HCT116 (cell line): ENCODE data around the gene CTCF. TPM values are rescaled to one million over a fixed set of nuclear protein-coding genes. Genes with fewer than 3 reads are reported as not detected.

ENCODE experiments used
- ATAC-seq: fragments of 200-7000 bp; cut with Tn5 transposase; 2 replicates; pipeline ENCODE4 v1.9.1; 2020; ENCODE audit warnings: mild to moderate bottlenecking, moderate library complexity
- BruUV-seq: library from RNA; stranded (reverse); fragments of 400-500 nt; replicated peaks from 2 replicates; lab custom pipeline; 2021; lab: Mats Ljungman, UMichigan
- CTCF ChIA-PET: fragments of 300-600 bp; sonication (Branson Sonifier 250); formaldehyde crosslinking; loops from one replicate; lab custom pipeline; 2021; ENCODE audit warnings: antibody characterized with exemption; lab: Charles Lee
- POLR2A ChIA-PET: fragments of 300-600, 350-600 bp; sonication (Branson Sonifier 250); formaldehyde crosslinking; loops from one replicate; lab custom pipeline; 2021; ENCODE audit warnings: antibody characterized with exemption; lab: Charles Lee
- RAD21 ChIA-PET, 2 experiments: fragments of 300-600 bp; sonication (Branson Sonifier 250); formaldehyde crosslinking; loops; one replicate each; lab custom pipeline; 2023; ENCODE audit warnings: low total read pairs in 2 of 2; ENCODE audit not compliant: uncharacterized antibody in 2 of 2, unreplicated experiment in 2 of 2, low non-redundant PET in 1 of 2; lab: Charles Lee
- DNase-seq: peaks from one replicate; pipeline ENCODE4 v3.0.0-alpha.2; 2010; ENCODE audit warnings: low read depth, low spot score
- H2AFZ ChIP-seq: fragments of 200-600 bp; shearing (Covaris generic), sonication (generic); 2 replicates; pipeline ENCODE4 v1.6.1; 2017; ENCODE audit warnings: low read depth, mixed run types, mixed read lengths, antibody characterized with exemption, low read length; ENCODE audit not compliant: poor library complexity, severe bottlenecking
- H3K27ac ChIP-seq: 2 replicates; pipeline ENCODE4 v1.5.1; 2012; ENCODE audit warnings: low read depth, low read length
- H3K27me3 ChIP-seq: fragments of 200-600 bp; sonication (generic); 2 replicates; pipeline ENCODE4 v1.6.1; 2016; ENCODE audit warnings: mixed run types, low read length, mixed read lengths; ENCODE audit not compliant: insufficient read depth
- H3K36me3 ChIP-seq, 2 experiments: fragments of 200-500 bp in 1 of 2; fragments of 200-600 bp in 1 of 2; sonication (Bioruptor generic) in 1 of 2; sonication (generic) in 1 of 2; 2 replicates each; pipeline versions ENCODE4 v1.5.1 to v1.6.1; 2014 to 2016; ENCODE audit warnings: low read length in 2 of 2, inconsistent platforms in 1 of 2, mixed read lengths in 1 of 2, mixed run types in 1 of 2; ENCODE audit not compliant: insufficient read depth in 2 of 2, control insufficient read depth in 1 of 2
- H3K4me1 ChIP-seq, 2 experiments: fragments of 200-600 bp in 1 of 2; sonication (generic) in 1 of 2; 2 replicates each; pipeline versions ENCODE4 v1.5.1 to v1.6.1; 2012 to 2017; ENCODE audit warnings: low read length in 2 of 2, inconsistent platforms in 1 of 2, mild to moderate bottlenecking in 1 of 2, mixed read lengths in 1 of 2, mixed run types in 1 of 2, moderate library complexity in 1 of 2; ENCODE audit not compliant: insufficient read depth in 2 of 2, control insufficient read depth in 1 of 2
- H3K4me2 ChIP-seq: fragments of 200-600 bp; sonication (generic); 2 replicates; pipeline ENCODE4 v1.6.1; 2017; ENCODE audit warnings: mixed run types, low read length, mixed read lengths
- H3K4me3 ChIP-seq, 2 experiments: fragments of 200-600 bp in 1 of 2; sonication (generic) in 1 of 2; replicated peaks in 1 of 2; 2 replicates each; pipeline ENCODE4 v1.5.1; 2011 to 2016; ENCODE audit warnings: low read length in 2 of 2, control low read depth in 1 of 2, low read depth in 1 of 2, mild to moderate bottlenecking in 1 of 2, mixed read lengths in 1 of 2, mixed run types in 1 of 2
- H3K79me2 ChIP-seq: fragments of 200-600 bp; sonication (generic); 2 replicates; pipeline ENCODE4 v1.6.1; 2017; ENCODE audit warnings: mild to moderate bottlenecking, mixed run types, low read length, moderate library complexity, mixed read lengths; ENCODE audit not compliant: insufficient read depth
- H3K9ac ChIP-seq: fragments of 200-600 bp; sonication (generic); 2 replicates; pipeline ENCODE4 v1.6.1; 2016; ENCODE audit warnings: low read length, mixed read lengths
- H3K9me2 ChIP-seq: fragments of 200-600 bp; sonication (generic), shearing (Covaris generic); 2 replicates; pipeline ENCODE4 v1.6.1; 2017; ENCODE audit warnings: mixed run types, mild to moderate bottlenecking, moderate library complexity; ENCODE audit not compliant: insufficient read depth
- H3K9me3 ChIP-seq, 2 experiments: fragments of 200-500 bp in 1 of 2; fragments of 200-600 bp in 1 of 2; sonication (Bioruptor generic) in 1 of 2; sonication (generic) in 1 of 2; 2 replicates each; pipeline ENCODE4 v1.6.1; 2014 to 2017; ENCODE audit warnings: low read length in 2 of 2, mixed read lengths in 2 of 2, inconsistent platforms in 1 of 2, low read depth in 1 of 2, mild to moderate bottlenecking in 1 of 2, mixed run types in 1 of 2, moderate library complexity in 1 of 2; ENCODE audit not compliant: control insufficient read depth in 1 of 2, insufficient read depth in 1 of 2
- H4K20me1 ChIP-seq: fragments of 200-600 bp; sonication (generic), shearing (Covaris generic); 2 replicates; pipeline ENCODE4 v1.6.1; 2017; ENCODE audit warnings: mixed run types, mild to moderate bottlenecking, moderate library complexity; ENCODE audit not compliant: insufficient read depth
- CEBPB ChIP-seq: IDR thresholded peaks from 2 replicates; pipeline ENCODE4 v1.6.1; 2012; ENCODE audit warnings: low read depth
- EGR1 ChIP-seq: IDR thresholded peaks from 2 replicates; pipeline ENCODE4 v1.6.1; 2012; ENCODE audit warnings: low read depth
- ELF1 ChIP-seq: IDR thresholded peaks from 2 replicates; pipeline ENCODE4 v1.6.1; 2012; ENCODE audit warnings: low read depth, borderline replicate concordance
- EZH2 ChIP-seq: fragments of 200-600 bp; sonication (generic); IDR thresholded peaks from 2 replicates; pipeline ENCODE4 v1.6.1; 2017; ENCODE audit warnings: antibody characterized with exemption, mixed run types
- EZH2phosphoT487 ChIP-seq: fragments of 200-600 bp; IDR thresholded peaks from 2 replicates; pipeline ENCODE4 v1.6.1; 2018; ENCODE audit warnings: antibody characterized with exemption, borderline replicate concordance
- FOSL1 ChIP-seq: IDR thresholded peaks from 2 replicates; pipeline ENCODE4 v1.6.1; 2012; ENCODE audit warnings: low read depth
- POLR2A ChIP-seq: IDR thresholded peaks from 2 replicates; pipeline ENCODE4 v1.7.0; 2011; ENCODE audit warnings: borderline replicate concordance; ENCODE audit not compliant: insufficient read depth, insufficient read length; ENCODE audit errors: extremely low read depth
- POLR2AphosphoS5 ChIP-seq: IDR thresholded peaks from 2 replicates; pipeline ENCODE4 v1.6.1; 2011; ENCODE audit warnings: mild to moderate bottlenecking, low read depth, low read length, moderate library complexity
- SIN3A ChIP-seq: IDR thresholded peaks from 2 replicates; pipeline ENCODE4 v1.6.1; 2012; ENCODE audit warnings: low read depth
- ZBTB33 ChIP-seq: IDR thresholded peaks from 2 replicates; pipeline ENCODE4 v1.6.1; 2011; ENCODE audit warnings: mild to moderate bottlenecking, low read length, moderate library complexity; ENCODE audit not compliant: insufficient replicate concordance; ENCODE audit errors: extremely low read depth
- intact Hi-C: fragments of 100-400 bp; cut with micrococcal nuclease; formaldehyde crosslinking; loops from 2 replicates; pipeline ENCODE4 v1.10.0; 2022
- total RNA-seq: library from RNA; stranded (reverse); gene quantifications from one replicate; pipeline ENCODE4 v1.2.1, GENCODE V29; 2021; ENCODE audit not compliant: unreplicated experiment

CTCF gene
- total RNA-seq, 1 experiment from 2014 or later = 48.3 TPM

GRCh38 chr16:67664871-67665270 is 102.5 kb downstream of the CTCF start:
- no peak for DNase-seq
- POLR2A ChIA-PET = no interaction called here
- BruUV-seq = no TSS peak
- H2AFZ ChIP-seq = no peak overlapping the region
- no peak for ATAC-seq
- H3K36me3 ChIP-seq = no peaks in the 10 kb centered on the region
- no peak overlapping the region for H3K27ac ChIP-seq
- H3K4me3 ChIP-seq = no peak overlapping the region
- no peaks in the 10 kb centered on the region for H3K9me2 ChIP-seq
- CTCF ChIA-PET = no interaction called here
- peaks cover 5% of the 10 kb centered on the region; the same call in 1 of the 2 replicates for H3K79me2 ChIP-seq
- intact Hi-C loops = loop anchor here (10.0 kb wide), 1 partner anchor 710 kb away; no protein-coding TSS in a partner anchor
- no peak overlapping the region for H3K9ac ChIP-seq
- H3K4me2 ChIP-seq = no peak overlapping the region
- no peak for TF ChIP-seq ELF1
- TF ChIP-seq EZH2 = no peak
- no peak for TF ChIP-seq EGR1
- no peak for TF ChIP-seq EZH2phosphoT487
- TF ChIP-seq ZBTB33 = no peak
- TF ChIP-seq POLR2A = no peak
- no peak for TF ChIP-seq POLR2AphosphoS5
- no peak for TF ChIP-seq FOSL1
- no peak for TF ChIP-seq CEBPB
- TF ChIP-seq SIN3A = no peak
- H3K27me3 ChIP-seq = no peaks in the 10 kb centered on the region
- H3K9me3 ChIP-seq = no peaks in the 10 kb centered on the region
- H3K4me1 ChIP-seq = peaks cover 9 to 48% of the 10 kb centered on the region in 2 experiments; a peak in 3 of 4 replicates
- RAD21 ChIA-PET = no interaction called here
- no peaks in the 10 kb centered on the region for H4K20me1 ChIP-seq
